Endothelial cell of umbilical vein (primary cell): ENCODE data around the gene TIMM17A.

Experiments used
- CTCF ChIP-seq, 2 donors: IDR thresholded peaks; 1 replicate in 1 of 2; 2 replicates in 1 of 2; pipeline ENCODE4 v1.5.1; 2011; ENCODE audit warnings: low read length in 2 of 2, mild to moderate bottlenecking in 2 of 2, moderate library complexity in 2 of 2, control low read depth in 1 of 2, inconsistent platforms in 1 of 2, low read depth in 1 of 2; ENCODE audit not compliant: insufficient read depth in 1 of 2; ENCODE audit errors: extremely low read depth in 1 of 2
- POLR2AphosphoS5 ChIP-seq: IDR thresholded peaks from 2 replicates; pipeline ENCODE4 v1.6.1; 2012; ENCODE audit warnings: low read depth, mild to moderate bottlenecking, control low read depth, low read length, moderate library complexity; ENCODE audit not compliant: insufficient read depth

- TF ChIP-seq POLR2AphosphoS5, result no peak
- TF ChIP-seq CTCF (IDR thresholded peaks at IDR 0.05; ENCODE audit: extremely low read depth in 1 of 2, insufficient read depth in 1 of 2, low read depth in 1 of 2, low read length in 2 of 2), result peak; percentile 83 to 87
These were observed 54.2 kb downstream of the TIMM17A start for GRCh38 chr1:202009326-202010179.
